SK-N-SH treated with all-trans-retinoic acid at 6 μM for 48 hours (cell line): ENCODE measurements around the gene GARIN5A.
A peak's percentile ranks its signal among the peaks of the same experiment; 100 is the strongest.

Experiments
- ATAC-seq: fragments of 200-7000 bp; cut with Tn5 transposase; 3 replicates; pipeline ENCODE4 v1.9.1; 2020; ENCODE audit warnings: mild to moderate bottlenecking, moderate library complexity
- CSDC2 ChIP-seq: fragments of 250-450 bp; sonication (Bioruptor Pico); IDR thresholded peaks from 2 replicates; pipeline ENCODE4 v1.5.0; 2020; ENCODE audit warnings: mild to moderate bottlenecking, moderate library complexity
- ESRRG ChIP-seq: fragments of 250-450 bp; sonication (Bioruptor Pico); IDR thresholded peaks from 2 replicates; pipeline ENCODE4 v1.6.1; 2021; ENCODE audit warnings: mild to moderate bottlenecking
- GLIS3 ChIP-seq: fragments of 250-450 bp; sonication (Bioruptor Pico); IDR thresholded peaks from 2 replicates; pipeline ENCODE4 v1.5.0; 2020; ENCODE audit warnings: mild to moderate bottlenecking, moderate library complexity
- ISL1 ChIP-seq: fragments of 250-450 bp; sonication (Bioruptor Pico); IDR thresholded peaks from 2 replicates; pipeline ENCODE4 v2.1.2; 2022; ENCODE audit warnings: mild to moderate bottlenecking, moderate library complexity
- OSR1 ChIP-seq: fragments of 250-450 bp; sonication (Bioruptor Pico); IDR thresholded peaks from 2 replicates; pipeline ENCODE4 v1.8.0; 2022; ENCODE audit warnings: moderate library complexity, mild to moderate bottlenecking, inconsistent platforms
- RARB ChIP-seq: fragments of 250-450 bp; sonication (Bioruptor Pico); IDR thresholded peaks from 2 replicates; pipeline ENCODE4 v1.8.0; 2021; ENCODE audit warnings: mild to moderate bottlenecking, moderate library complexity
- TOX ChIP-seq: fragments of 250-450 bp; sonication (Bioruptor Pico); IDR thresholded peaks from 2 replicates; pipeline ENCODE4 v1.8.0; 2021; ENCODE audit warnings: mild to moderate bottlenecking, moderate library complexity, borderline replicate concordance
- ZFP3 ChIP-seq: fragments of 250-450 bp; sonication (Bioruptor Pico); IDR thresholded peaks from 2 replicates; pipeline ENCODE4 v1.5.0; 2020; ENCODE audit warnings: mild to moderate bottlenecking, moderate library complexity
- ZNF565 ChIP-seq: fragments of 450-650 bp; formaldehyde crosslinking; conservative IDR thresholded peaks from 2 replicates; pipeline ENCODE4 v1.5.0; 2020; ENCODE audit warnings: low read depth, mild to moderate bottlenecking, moderate library complexity
- ZNF8 ChIP-seq: fragments of 450-650 bp; formaldehyde crosslinking; IDR thresholded peaks from 2 replicates; pipeline ENCODE4 v1.5.0; 2020; ENCODE audit warnings: mild to moderate bottlenecking, moderate library complexity
- TF ChIP-seq, protein P1 (sequence below): fragments of 250-450 bp; sonication (Bioruptor Pico); IDR thresholded peaks from 2 replicates; pipeline ENCODE4 v1.8.0; 2021; ENCODE audit warnings: low read depth, mild to moderate bottlenecking, moderate library complexity, borderline replicate concordance
- TF ChIP-seq, protein P2 (sequence below): fragments of 250-450 bp; sonication (Bioruptor Pico); IDR thresholded peaks from 2 replicates; pipeline ENCODE4 v1.5.0; 2020; ENCODE audit warnings: mild to moderate bottlenecking, moderate library complexity
- TF ChIP-seq, protein P3 (sequence below): fragments of 250-450 bp; sonication (Bioruptor Pico); IDR thresholded peaks from 2 replicates; pipeline ENCODE4 v1.8.0; 2020; ENCODE audit warnings: mild to moderate bottlenecking, moderate library complexity, borderline replicate concordance

GARIN5A gene

DNA sequence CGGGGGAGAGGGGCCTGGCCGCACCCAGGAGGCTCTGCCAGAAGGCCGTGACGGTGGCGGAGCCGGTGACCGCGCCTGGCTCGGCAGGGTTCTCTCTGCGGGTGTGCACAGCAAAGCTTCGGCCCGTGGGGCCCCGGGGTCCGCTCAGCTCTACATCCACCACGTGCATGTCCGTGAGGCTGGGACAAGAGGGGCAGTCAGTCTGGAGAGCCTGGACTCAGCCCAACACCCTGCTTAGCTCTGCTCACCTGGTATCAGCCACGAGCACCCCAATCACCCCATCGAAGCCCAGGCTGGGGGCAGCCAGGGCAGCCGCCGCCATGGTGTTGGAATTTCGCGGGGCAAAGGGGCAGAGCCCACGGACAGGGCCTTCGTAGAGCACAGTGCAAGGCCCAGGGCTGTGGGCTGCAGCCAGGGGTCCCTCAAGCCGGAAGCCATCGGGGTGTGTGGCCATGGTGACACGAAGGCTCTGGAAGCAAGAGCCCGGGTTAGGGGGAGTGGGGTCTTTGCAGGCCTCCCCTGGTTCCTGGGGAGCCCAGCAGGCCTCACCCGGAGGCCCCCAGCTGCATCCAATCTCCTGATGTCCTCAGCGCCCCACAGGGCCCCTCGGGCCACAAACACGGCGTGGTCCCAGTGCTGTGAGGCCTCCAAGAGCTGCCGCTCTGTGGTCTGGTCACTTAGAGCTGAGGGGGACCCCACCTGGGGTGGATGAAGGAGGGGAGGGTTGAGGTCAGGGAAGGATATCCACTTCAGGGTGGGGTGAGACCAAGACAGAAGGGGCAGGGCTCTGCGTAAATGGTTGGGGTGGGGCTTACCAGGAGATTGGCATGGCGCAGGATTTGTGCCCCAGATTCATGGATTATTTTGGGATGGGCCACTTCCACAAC lies 35.7 kb upstream of the GARIN5A start (continued):
- TF ChIP-seq, protein P1, sequence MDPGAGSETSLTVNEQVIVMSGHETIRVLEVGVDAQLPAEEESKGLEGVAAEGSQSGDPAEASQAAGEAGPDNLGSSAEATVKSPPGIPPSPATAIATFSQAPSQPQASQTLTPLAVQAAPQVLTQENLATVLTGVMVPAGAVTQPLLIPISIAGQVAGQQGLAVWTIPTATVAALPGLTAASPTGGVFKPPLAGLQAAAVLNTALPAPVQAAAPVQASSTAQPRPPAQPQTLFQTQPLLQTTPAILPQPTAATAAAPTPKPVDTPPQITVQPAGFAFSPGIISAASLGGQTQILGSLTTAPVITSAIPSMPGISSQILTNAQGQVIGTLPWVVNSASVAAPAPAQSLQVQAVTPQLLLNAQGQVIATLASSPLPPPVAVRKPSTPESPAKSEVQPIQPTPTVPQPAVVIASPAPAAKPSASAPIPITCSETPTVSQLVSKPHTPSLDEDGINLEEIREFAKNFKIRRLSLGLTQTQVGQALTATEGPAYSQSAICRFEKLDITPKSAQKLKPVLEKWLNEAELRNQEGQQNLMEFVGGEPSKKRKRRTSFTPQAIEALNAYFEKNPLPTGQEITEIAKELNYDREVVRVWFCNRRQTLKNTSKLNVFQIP: no peak

DNA sequence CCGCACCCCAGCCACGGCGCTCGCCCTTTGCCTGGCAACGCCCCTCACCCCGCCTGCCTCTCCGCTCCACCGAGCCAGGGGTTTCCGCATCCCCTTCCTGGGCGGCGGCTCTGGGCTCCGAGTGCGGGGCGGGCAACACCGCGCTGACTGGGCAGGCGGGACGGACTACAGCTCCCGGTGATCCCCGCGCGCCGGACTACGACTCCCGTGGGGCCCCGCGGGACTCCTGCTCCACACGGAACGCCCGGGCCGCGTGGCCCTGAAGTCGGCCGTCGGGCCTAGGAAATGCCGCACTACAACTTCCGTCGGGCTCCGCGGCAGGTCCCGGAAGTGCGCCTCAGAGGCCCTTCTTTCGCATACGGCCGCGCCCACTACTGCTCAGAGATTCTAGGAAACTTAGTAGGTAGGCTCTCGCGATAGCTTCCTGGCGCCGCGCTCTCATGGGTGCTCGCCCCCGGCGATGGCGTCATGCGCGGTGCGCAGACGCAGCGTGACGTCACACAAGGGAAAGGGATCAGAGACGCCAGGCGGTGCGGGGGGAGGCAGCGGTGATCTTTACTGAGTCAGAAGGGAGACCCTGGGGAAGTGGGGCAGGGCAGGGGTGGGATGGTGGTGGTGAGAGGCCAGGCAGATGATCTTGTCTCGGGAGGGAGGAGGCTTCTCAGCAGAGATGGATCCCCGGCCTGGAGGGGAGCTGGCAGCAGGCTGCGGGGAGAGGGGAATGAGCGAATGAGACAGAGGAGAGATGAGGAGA lies 34.6 kb upstream of the GARIN5A start, which contains the start of gene JOSD2:
TSS of gene JOSD2 (minus strand) at position 123 of the 754 bp plus-strand sequence. CDS start 760 bp downstream, outside the sequence.
- TF ChIP-seq RARB (CRISPR knock-in tag) (no peak), ZFP3 (CRISPR knock-in tag) (peak; percentile 68), ZNF565 (CRISPR knock-in tag) (0 out of 2 replicates have a peak, but pooled peaks have one; percentile 60)
- TF ChIP-seq, protein P2, sequence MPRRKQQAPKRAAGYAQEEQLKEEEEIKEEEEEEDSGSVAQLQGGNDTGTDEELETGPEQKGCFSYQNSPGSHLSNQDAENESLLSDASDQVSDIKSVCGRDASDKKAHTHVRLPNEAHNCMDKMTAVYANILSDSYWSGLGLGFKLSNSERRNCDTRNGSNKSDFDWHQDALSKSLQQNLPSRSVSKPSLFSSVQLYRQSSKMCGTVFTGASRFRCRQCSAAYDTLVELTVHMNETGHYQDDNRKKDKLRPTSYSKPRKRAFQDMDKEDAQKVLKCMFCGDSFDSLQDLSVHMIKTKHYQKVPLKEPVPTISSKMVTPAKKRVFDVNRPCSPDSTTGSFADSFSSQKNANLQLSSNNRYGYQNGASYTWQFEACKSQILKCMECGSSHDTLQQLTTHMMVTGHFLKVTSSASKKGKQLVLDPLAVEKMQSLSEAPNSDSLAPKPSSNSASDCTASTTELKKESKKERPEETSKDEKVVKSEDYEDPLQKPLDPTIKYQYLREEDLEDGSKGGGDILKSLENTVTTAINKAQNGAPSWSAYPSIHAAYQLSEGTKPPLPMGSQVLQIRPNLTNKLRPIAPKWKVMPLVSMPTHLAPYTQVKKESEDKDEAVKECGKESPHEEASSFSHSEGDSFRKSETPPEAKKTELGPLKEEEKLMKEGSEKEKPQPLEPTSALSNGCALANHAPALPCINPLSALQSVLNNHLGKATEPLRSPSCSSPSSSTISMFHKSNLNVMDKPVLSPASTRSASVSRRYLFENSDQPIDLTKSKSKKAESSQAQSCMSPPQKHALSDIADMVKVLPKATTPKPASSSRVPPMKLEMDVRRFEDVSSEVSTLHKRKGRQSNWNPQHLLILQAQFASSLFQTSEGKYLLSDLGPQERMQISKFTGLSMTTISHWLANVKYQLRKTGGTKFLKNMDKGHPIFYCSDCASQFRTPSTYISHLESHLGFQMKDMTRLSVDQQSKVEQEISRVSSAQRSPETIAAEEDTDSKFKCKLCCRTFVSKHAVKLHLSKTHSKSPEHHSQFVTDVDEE: 0 out of 2 replicates have a peak, but pooled peaks have one; percentile 51
- TF ChIP-seq, protein P3, sequence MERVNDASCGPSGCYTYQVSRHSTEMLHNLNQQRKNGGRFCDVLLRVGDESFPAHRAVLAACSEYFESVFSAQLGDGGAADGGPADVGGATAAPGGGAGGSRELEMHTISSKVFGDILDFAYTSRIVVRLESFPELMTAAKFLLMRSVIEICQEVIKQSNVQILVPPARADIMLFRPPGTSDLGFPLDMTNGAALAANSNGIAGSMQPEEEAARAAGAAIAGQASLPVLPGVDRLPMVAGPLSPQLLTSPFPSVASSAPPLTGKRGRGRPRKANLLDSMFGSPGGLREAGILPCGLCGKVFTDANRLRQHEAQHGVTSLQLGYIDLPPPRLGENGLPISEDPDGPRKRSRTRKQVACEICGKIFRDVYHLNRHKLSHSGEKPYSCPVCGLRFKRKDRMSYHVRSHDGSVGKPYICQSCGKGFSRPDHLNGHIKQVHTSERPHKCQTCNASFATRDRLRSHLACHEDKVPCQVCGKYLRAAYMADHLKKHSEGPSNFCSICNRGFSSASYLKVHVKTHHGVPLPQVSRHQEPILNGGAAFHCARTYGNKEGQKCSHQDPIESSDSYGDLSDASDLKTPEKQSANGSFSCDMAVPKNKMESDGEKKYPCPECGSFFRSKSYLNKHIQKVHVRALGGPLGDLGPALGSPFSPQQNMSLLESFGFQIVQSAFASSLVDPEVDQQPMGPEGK (CRISPR knock-in tag): peak; percentile 45; the same call in 1 of the 2 replicates
- ATAC-seq: peak; percentile 96

DNA sequence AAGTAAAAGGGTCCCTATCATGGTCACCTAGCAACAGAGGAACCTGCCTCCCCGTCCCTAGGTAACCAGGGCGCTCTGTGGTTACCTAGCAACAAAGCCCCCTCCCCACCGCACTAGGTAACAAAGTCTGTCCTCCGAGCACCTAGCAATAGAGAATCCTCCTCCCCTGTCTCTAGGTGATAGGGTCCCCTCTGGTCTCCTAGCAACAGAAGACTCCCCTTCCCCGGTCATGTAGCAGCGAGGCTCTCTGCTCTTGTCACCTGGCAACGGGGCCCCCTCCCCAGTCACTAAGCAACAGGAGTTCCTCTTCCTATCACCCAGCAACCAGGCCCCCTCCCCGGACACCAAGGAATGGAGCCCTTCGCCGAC lies 34.0 kb upstream of the GARIN5A start:
- peak; percentile 3 for ATAC-seq
- no peak for TF ChIP-seq ZNF565 (CRISPR knock-in tag)
- TF ChIP-seq, protein P1: no peak
- no peak for TF ChIP-seq ESRRG (CRISPR knock-in tag)
- TF ChIP-seq, protein P2: no peak
- TF ChIP-seq CSDC2: no peak
- no peak for TF ChIP-seq ZNF8
- no peak for TF ChIP-seq TOX (CRISPR knock-in tag)
- TF ChIP-seq OSR1 (CRISPR knock-in tag): no peak
- TF ChIP-seq ZFP3 (CRISPR knock-in tag): no peak
- TF ChIP-seq, protein P3 (CRISPR knock-in tag): no peak
- TF ChIP-seq GLIS3 (CRISPR knock-in tag): no peak
- TF ChIP-seq ISL1 (CRISPR knock-in tag): no peak
- TF ChIP-seq, all 23 proteins: peak for 0
